Stimulated activated CD8-positive, alpha-beta memory T cell treated with anti-CD3 and anti-CD28 coated beads, Interleukin-7, amount 100 ng/mL, for 48 hours (primary cell): ENCODE measurements around the gene STIM2.
"Not testable (repeated sequence)": the region's sequence is repeated elsewhere in the genome, so short reads cannot be mapped to it uniquely, and the experiment has no call there.

Experiments used
- DNase-seq, 2 donors: peaks; one replicate each; pipeline ENCODE4 v3.0.0-alpha.2; 2020; ENCODE audit warnings: low read depth in 1 of 2; ENCODE audit errors: extremely low read depth in 1 of 2

STIM2 gene

GRCh38 chr4:27022963-27023362 is 162.3 kb downstream of the STIM2 start:
- no peak for DNase-seq

- no peak for DNase-seq
Measured at GRCh38 chr4:27023366-27023765, 162.7 kb downstream of the STIM2 start.

DNA sequence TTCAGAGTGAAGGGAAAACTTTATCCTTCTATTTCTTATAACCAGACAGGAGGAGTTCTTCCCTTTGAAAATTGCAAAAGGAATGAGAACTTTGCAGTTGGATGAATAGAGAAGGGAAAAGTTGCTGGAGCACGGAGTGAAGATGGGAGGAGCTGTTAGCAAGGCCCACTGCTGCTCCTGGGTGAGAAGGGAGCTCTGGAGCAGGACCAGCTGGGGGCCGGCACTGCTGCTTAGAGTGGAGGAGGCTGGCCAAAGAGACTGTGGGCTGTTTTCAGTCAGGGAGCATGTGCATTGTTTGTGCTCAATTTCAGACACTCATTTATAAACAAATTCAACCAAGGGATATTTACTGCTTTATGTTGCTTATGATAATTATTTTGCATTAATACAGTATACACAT is 164.2 kb downstream of the STIM2 start:
- no peak for DNase-seq

DNA sequence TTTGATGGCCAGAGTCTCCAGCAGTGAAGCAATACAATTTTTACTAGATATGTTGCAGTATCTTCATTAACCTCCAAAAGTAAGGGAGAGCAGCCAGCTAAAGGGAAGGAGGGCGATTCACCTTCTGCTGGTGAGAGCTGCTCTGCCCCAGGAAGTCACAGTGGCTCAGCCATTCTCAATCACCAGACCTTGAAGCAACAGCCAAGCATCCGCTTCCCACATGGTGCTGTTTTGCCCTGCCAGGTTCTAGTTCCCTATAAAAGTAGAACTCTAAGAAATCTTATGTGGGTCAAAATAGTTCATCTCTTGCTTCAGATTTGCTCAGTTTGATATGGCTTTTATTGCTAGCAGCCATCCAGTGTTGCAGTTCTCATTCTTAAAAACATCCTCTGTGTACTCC is 166.8 kb downstream of the STIM2 start:
- DNase-seq: no peak

- DNase-seq: not testable (repeated sequence)
Measured at GRCh38 chr4:27035127-27035526, 174.5 kb downstream of the STIM2 start.

DNA sequence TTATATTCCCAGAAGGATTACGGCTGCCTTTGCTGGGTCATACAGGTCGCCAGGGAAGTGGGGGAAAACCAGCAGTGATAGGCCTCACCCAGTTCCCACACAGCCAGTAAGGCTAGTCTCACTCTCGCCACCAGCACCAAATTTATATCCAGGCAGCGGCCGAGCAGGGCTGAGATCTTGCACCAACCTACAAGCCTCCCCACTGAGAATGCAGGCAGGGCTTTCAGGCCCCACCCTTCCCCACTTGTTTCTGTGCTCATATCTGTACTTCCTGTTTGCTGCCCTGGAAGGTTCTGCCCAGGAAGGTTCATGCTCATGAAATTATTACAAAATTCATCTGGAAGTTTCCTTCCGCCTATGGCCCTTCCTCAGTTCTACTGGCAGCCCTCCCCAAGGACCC is 179.7 kb downstream of the STIM2 start:
- DNase-seq: no peak

DNA sequence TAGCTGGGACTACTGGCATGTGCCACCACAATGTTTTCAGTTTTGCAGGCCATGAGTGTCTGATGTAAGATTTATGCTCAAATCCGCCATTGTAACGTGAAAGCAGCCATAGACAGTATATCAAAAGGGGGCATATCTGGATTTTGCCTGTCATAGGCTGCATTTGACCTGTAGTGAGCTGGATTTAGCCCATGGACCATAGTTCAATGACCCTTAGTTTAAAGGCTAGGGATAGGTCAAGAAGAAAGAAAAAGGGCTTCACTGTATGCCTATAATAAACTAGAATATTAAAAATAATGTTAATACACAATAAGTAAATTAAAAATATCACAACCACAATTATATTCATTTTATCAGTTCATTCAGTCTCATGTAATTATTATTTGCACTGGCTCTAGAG is 181.8 kb downstream of the STIM2 start:
- DNase-seq: no peak

DNA sequence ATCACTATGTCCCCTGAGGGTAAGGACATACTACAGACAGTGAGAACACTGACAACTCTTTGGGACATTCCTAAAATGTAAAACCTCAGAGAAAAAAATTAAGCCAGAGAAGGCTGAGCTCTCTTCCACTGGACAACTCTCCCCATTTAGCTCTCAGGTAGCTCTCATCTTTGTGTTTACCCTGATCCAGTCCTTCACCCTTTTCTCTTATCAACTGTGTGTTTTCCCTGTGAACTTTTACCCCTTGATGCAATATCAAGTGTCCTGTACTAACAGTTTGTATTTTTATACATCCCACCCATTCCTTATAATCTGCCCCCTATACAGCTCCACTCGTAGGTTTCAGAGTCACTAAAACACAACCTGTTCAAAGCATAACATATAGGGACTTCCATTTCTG is 182.6 kb downstream of the STIM2 start:
- no peak for DNase-seq

- DNase-seq: no peak
Measured at GRCh38 chr4:27046851-27047250, 186.2 kb downstream of the STIM2 start.

DNA sequence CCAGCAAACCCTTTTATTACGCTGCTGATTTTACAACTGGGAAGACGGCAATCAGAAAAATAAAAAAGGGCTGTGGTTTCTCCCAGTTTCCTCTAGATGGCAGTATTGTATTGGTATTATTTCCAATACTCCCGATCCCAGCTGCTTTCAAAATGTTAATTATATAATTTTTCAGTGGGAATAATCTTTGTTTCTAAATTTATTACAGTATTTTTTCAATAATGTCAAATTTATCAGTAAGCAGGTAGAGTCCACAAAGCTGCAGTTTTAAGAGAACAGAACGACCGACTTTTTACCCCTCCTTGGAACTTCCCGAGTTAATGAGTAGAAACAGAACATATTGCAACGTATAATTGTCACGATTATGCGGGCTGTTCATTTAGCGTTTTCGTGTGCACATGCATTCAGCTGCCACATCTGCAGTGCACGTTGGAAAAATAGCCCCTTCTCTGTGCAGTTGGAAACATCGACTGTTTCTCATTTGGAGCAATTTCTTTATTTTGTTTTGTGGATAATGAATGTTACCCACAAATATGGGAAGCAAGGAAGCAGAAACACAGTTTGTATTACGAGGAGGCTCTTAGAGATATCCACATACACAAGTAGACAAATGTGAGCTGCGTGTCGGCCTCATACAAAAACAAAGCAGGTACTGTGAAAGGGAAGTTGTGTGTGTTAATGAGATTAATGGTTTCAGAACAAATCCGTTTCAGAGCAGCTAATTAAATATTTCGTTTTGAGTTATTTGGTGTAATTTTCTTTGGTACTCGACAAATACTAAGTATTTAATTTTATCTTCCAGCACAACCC is 188.0 kb downstream of the STIM2 start:
- no peak for DNase-seq

- DNase-seq: no peak
Measured at GRCh38 chr4:27049239-27049829, 188.7 kb downstream of the STIM2 start.

DNA sequence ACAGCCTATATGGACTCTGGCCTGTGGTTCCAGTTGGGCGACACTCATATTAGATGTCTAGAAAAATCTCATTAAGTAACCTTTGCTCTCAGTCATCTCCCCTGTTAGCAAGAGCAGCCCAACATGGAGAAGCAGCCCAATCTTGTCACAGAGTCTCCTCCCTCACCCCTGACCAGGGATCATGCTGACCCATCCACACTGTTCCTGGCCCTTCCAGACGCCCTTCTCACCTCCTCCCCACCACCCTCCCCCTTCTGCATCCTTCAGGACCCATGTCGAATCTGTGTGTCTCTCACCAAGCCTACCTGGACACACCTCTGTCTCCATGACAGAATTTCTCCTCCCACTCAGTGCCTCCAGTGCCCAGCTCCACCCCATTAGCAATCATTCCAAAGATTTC is 190.1 kb downstream of the STIM2 start:
- DNase-seq: no peak

GRCh38 chr4:27055221-27055760 is 194.7 kb downstream of the STIM2 start:
- DNase-seq: no peak

GRCh38 chr4:27056281-27056680 is 195.6 kb downstream of the STIM2 start:
- no peak for DNase-seq

GRCh38 chr4:27057053-27057452 is 196.4 kb downstream of the STIM2 start:
- no peak for DNase-seq

DNA sequence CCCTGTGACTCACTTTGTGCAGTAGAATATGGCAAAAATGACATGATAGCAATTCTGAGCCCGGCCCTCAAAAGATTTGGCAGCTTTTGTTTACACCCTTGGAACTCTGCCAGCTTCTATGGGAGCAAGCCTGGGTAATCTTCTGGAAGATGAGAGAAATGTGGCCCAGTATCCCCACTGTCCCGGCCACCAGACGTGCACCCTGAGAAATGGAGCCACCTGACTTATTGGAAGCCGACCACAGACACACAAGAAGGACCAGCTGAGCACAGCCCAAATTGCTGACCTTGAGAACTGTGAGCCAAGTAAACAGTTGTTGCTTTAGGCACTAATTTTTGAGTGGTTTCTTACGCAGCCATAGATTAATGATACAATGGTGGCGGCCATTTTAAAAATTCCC is 197.0 kb downstream of the STIM2 start:
- no peak for DNase-seq

- no peak for DNase-seq
Measured at GRCh38 chr4:27058819-27059406, 198.3 kb downstream of the STIM2 start.

GRCh38 chr4:27059446-27059845 is 198.8 kb downstream of the STIM2 start:
- no peak for DNase-seq

DNA sequence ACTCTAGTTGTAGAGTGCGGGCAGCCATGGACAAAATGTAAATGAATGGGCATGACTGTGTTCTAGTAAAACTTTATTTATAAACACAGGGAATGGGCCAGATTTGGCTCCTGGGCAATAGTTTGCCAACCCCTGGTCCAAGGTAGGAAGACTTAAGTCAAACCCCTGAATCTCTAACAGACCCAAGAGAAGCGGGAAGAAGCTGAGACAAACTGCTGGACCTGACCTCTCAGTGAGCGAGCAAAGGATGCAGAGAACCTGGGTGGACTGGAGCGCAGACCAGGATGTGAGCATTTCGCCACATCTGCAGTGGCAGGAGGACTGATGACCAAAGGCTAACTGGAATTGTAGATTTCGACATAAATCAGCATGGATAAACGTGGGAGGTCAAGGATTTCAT is 201.6 kb downstream of the STIM2 start:
- DNase-seq: no peak

- no peak for DNase-seq
Measured at GRCh38 chr4:27066591-27066990, 205.9 kb downstream of the STIM2 start.

DNA sequence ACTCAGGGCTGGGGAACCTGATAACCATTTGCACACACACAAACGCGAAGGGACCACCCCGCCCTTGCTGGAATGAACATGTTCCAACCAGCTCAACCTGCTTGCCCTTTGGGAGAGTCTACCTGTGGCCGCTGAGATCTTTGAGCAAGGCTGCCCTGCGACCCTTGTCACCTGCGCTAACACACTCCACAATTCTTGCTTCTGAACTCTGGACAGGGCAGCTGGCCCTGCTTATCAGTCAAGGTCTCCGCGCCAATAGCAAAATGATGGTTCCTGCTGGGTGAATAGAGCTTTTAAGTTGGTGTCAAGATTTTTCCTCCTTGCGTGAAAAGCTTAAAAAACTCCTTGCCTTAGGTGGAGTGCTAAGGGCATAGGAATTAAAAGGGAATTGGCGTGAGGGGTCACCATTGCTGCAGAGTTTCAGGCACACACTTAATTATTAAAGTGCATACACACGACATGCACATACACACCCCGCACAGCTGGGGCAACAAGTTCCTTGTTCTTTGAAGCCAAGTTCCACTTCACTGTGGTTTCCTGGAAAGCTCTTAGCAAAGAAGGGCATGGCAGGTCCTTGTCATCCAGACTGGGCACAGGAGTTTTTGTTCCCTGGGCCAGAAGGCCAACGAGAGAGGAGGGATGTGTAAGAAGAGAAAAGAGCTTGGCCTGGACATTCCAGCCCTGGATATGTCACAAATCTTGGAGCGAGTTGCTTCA is 207.7 kb downstream of the STIM2 start:
- DNase-seq: no peak
